OCI-LY1 (cell line): ENCODE results near the gene QPRT.
"Not testable (repeated sequence)": the region's sequence is repeated elsewhere in the genome, so short reads cannot be mapped to it uniquely, and the experiment has no call there.

ENCODE experiments used
- H2AFZ ChIP-seq: fragments of 200-600 bp; sonication (generic), shearing (Covaris generic); 2 replicates; pipeline ENCODE4 v1.6.0; 2014; ENCODE audit warnings: antibody characterized with exemption, mild to moderate bottlenecking, low read length
- H3F3A ChIP-seq: fragments of 200-600 bp; sonication (generic), shearing (Covaris generic); 2 replicates; pipeline ENCODE4 v1.6.0; 2014; ENCODE audit warnings: mild to moderate bottlenecking, antibody characterized with exemption, low read length, moderate library complexity; ENCODE audit not compliant: insufficient read depth
- H3K27ac ChIP-seq: fragments of 200-600 bp; sonication (generic); 2 replicates; pipeline ENCODE4 v1.5.1; 2014; ENCODE audit warnings: low read length, mixed run types, mild to moderate bottlenecking, low read depth; ENCODE audit not compliant: poor library complexity, severe bottlenecking
- H3K27me3 ChIP-seq: fragments of 200-600 bp; sonication (generic); 2 replicates; pipeline ENCODE4 v1.6.0; 2014; ENCODE audit warnings: antibody characterized with exemption, mild to moderate bottlenecking, low read length, moderate library complexity; ENCODE audit not compliant: insufficient read depth
- H3K36me3 ChIP-seq: fragments of 200-600 bp; sonication (generic); 2 replicates; pipeline ENCODE4 v1.6.1; 2014; ENCODE audit warnings: mild to moderate bottlenecking, antibody characterized with exemption, low read length, moderate library complexity, mixed read lengths; ENCODE audit not compliant: insufficient read depth
- H3K4me1 ChIP-seq: fragments of 200-600 bp; sonication (generic); 2 replicates; pipeline ENCODE4 v1.5.1; 2014; ENCODE audit warnings: mild to moderate bottlenecking, low read length, moderate library complexity; ENCODE audit not compliant: insufficient read depth, severe bottlenecking
- H3K4me2 ChIP-seq: fragments of 200-600 bp; sonication (generic), shearing (Covaris generic); 2 replicates; pipeline ENCODE4 v1.6.1; 2014; ENCODE audit warnings: low read length
- H3K4me3 ChIP-seq: fragments of 200-600 bp; sonication (generic); 2 replicates; pipeline ENCODE4 v1.5.1; 2014; ENCODE audit warnings: low read length, low read depth, mild to moderate bottlenecking, mixed read lengths; ENCODE audit not compliant: poor library complexity, severe bottlenecking
- H3K79me2 ChIP-seq: fragments of 200-600 bp; shearing (Covaris generic); 2 replicates; pipeline ENCODE4 v1.6.1; 2016; ENCODE audit warnings: mixed run types, low read length, mixed read lengths; ENCODE audit not compliant: insufficient read depth
- H3K9ac ChIP-seq: fragments of 200-600 bp; sonication (generic), shearing (Covaris generic); 2 replicates; pipeline ENCODE4 v1.6.1; 2014; ENCODE audit warnings: mild to moderate bottlenecking, low read length, mixed read lengths
- H3K9me2 ChIP-seq: fragments of 200-600 bp; sonication (generic), shearing (Covaris generic); 2 replicates; pipeline ENCODE4 v1.6.1; 2014; ENCODE audit warnings: low read depth, mild to moderate bottlenecking, low read length, mixed read lengths
- H3K9me3 ChIP-seq: fragments of 200-600 bp; shearing (Covaris generic); 2 replicates; pipeline ENCODE4 v1.6.1; 2014; ENCODE audit warnings: low read length, mixed read lengths
- H4K20me1 ChIP-seq: fragments of 200-600 bp; sonication (generic), shearing (Covaris generic); 2 replicates; pipeline ENCODE4 v1.6.0; 2016; ENCODE audit warnings: mild to moderate bottlenecking, low read length; ENCODE audit not compliant: insufficient read depth
- EZH2 ChIP-seq: fragments of 200-600 bp; sonication (generic), shearing (Covaris generic); IDR thresholded peaks from 2 replicates; pipeline ENCODE4 v1.8.0; 2017; ENCODE audit warnings: borderline replicate concordance, mixed run types, mild to moderate bottlenecking, antibody characterized with exemption, low read length, moderate library complexity, mixed read lengths
- TF ChIP-seq, protein P1 (sequence below): fragments of 200-600 bp; sonication (generic), shearing (Covaris generic); IDR thresholded peaks from 2 replicates; pipeline ENCODE4 v1.5.1; 2017; ENCODE audit warnings: mild to moderate bottlenecking, antibody characterized with exemption, low read length, moderate library complexity, mixed read lengths

QPRT gene

DNA sequence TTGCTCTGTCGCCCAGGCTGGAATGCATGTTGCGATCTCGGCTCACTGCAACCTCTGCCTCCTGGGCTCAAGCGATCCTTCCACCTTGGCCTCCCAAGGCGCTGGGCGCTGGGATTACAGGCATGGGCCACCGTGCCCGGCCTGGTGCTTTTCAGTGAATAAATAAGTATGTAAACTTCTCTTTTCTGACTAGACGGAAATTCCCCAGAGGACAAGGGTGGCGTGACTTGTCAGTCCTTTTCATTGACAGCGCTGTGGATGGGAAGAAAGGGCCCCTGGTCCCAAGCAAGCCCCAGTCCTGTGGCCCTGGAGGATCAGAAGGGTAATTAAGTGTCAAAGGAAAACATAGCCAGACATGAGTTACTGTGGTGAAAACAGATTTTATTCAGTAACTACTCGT is 25.5 kb upstream of the QPRT start:
- peak overlapping the region; percentile 3; the same call in 1 of the 2 replicates for H3K4me2 ChIP-seq
- no peaks in the 10 kb centered on the region for H3K79me2 ChIP-seq
- H4K20me1 ChIP-seq, result no peaks in the 10 kb centered on the region
- H3K9me2 ChIP-seq, result no peaks in the 10 kb centered on the region
- H3F3A ChIP-seq, result peaks cover 3% of the 10 kb centered on the region; the same call in 1 of the 2 replicates
- no peaks in the 10 kb centered on the region for H3K9me3 ChIP-seq
- H3K4me3 ChIP-seq, result no peak overlapping the region
- no peak for TF ChIP-seq EZH2
- TF ChIP-seq, protein P1, sequence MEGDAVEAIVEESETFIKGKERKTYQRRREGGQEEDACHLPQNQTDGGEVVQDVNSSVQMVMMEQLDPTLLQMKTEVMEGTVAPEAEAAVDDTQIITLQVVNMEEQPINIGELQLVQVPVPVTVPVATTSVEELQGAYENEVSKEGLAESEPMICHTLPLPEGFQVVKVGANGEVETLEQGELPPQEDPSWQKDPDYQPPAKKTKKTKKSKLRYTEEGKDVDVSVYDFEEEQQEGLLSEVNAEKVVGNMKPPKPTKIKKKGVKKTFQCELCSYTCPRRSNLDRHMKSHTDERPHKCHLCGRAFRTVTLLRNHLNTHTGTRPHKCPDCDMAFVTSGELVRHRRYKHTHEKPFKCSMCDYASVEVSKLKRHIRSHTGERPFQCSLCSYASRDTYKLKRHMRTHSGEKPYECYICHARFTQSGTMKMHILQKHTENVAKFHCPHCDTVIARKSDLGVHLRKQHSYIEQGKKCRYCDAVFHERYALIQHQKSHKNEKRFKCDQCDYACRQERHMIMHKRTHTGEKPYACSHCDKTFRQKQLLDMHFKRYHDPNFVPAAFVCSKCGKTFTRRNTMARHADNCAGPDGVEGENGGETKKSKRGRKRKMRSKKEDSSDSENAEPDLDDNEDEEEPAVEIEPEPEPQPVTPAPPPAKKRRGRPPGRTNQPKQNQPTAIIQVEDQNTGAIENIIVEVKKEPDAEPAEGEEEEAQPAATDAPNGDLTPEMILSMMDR, result no peak
- H2AFZ ChIP-seq, result no peak overlapping the region
- H3K36me3 ChIP-seq, result no peaks in the 10 kb centered on the region
- H3K4me1 ChIP-seq, result peaks cover 26% of the 10 kb centered on the region
- H3K27ac ChIP-seq, result peak overlapping the region; percentile 42
- no peak overlapping the region; the same call in 1 of the 2 replicates for H3K9ac ChIP-seq
- no peaks in the 10 kb centered on the region for H3K27me3 ChIP-seq

DNA sequence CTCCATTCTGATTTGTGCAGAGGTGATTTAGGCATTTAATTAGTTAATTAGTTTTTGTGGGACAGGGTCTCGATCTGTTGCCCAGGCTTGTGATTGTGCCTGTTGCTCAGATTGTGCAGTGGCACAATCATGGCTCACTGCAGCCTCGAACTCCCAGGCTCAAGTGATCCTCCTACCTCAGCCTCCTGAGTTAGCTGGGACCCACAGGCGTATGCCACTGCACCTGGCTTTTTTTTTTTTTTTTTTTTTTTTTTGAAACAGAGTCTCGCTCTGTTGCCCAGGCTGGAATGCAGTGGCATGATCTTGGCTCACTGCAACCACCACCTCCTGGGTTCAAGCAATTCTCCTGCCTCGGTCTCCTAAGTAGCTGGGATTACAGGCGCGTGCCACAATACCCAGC is 25.1 kb upstream of the QPRT start:
- H2AFZ ChIP-seq, H3K9me2 ChIP-seq, H3K79me2 ChIP-seq, H3K9me3 ChIP-seq, H3K27me3 ChIP-seq, H3K36me3 ChIP-seq, H4K20me1 ChIP-seq, H3K4me3 ChIP-seq, H3F3A ChIP-seq, H3K9ac ChIP-seq: not testable (repeated sequence)
- peak overlapping the region; percentile 3; the same call in 1 of the 2 replicates for H3K4me2 ChIP-seq
- H3K4me1 ChIP-seq, result peaks cover 26% of the 10 kb centered on the region
- H3K27ac ChIP-seq, result peak overlapping the region; percentile 42

DNA sequence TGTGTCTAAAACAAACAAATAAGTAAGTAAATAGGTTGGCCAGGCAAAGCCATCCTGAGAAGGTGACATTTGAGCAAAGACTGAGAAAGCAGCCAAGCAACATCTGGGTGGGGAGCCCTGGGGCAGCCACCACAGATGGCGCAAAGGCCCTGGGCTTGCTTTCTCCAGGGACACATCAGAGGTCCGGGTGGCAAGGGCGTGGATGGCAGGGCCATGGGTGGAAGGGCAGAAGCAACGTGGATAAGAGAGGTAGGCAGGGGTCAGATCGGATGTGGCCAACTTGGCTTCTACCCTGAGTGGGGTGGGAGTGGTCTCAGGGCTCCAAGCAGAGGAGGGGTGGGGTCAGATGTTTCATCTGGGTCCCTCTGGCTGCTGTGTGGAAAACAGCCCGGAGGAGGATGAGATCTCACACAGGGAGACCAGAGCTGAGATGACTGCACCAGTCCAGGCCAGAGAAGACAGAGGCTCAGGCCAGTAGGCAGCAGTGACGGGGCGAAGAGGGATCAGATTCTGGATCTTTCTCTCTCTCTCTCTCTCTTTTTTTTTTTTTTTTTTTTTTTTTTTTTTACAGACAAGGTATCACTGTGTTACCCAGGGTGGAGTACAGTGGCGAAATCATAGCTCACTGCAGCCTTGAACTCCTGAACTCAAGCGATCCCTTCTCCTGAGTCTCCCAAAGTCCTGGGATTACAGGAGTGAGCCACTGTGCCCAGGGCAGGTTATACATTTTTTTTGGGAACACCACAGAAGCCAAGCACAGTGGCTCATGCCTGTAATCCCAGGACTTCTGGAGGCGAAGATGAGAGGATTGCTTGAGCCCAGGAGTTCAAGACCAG is 22.1 kb upstream of the QPRT start:
- no peaks in the 10 kb centered on the region for H3K27me3 ChIP-seq
- no peaks in the 10 kb centered on the region for H3K36me3 ChIP-seq
- no peaks in the 10 kb centered on the region for H3K9me3 ChIP-seq
- no peak overlapping the region for H3K27ac ChIP-seq
- TF ChIP-seq, protein P1, result no peak
- no peak for TF ChIP-seq EZH2
- peaks cover 24% of the 10 kb centered on the region for H3K4me1 ChIP-seq
- H3K79me2 ChIP-seq, result no peaks in the 10 kb centered on the region
- no peak overlapping the region for H3K4me2 ChIP-seq
- no peaks in the 10 kb centered on the region for H3K9me2 ChIP-seq
- H2AFZ ChIP-seq, result no peak overlapping the region
- no peak overlapping the region for H3K4me3 ChIP-seq
- no peaks in the 10 kb centered on the region for H4K20me1 ChIP-seq
- H3F3A ChIP-seq, result peaks cover 9% of the 10 kb centered on the region; the same call in 1 of the 2 replicates
- H3K9ac ChIP-seq, result no peak overlapping the region
